ENCODE results near the gene FUT2.

DNA sequence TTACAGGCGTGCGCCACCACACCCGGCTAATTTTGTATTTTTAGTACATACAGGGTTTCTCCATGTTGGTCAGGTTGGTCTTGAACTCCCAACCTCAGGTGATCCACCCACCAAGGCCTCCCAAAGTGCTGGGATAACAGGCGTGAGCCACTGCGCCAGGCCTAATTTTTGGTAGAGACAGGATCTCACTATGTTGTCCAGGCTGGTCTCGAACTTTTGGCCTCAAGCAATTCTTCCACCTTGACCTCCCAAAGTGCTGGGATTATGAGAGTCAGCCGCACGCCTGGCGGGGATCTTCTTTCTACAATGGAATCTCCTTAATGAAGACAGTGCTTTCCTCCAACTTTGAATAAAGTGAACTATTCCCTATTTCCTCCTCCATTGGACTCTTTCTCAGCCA lies 38.9 kb downstream of the FUT2 start:
- TF ChIP-seq PATZ1 (CRISPR knock-in tag; IDR thresholded peaks at IDR 0.05; ENCODE audit: borderline replicate concordance) (no peak), TOX (CRISPR knock-in tag; IDR thresholded peaks at IDR 0.05; ENCODE audit: borderline replicate concordance) (no peak), ARNTL (CRISPR knock-in tag; IDR thresholded peaks at IDR 0.05; ENCODE audit: borderline replicate concordance, low read depth) (no peak), ZFP3 (CRISPR knock-in tag; IDR thresholded peaks at IDR 0.05) (no peak), ZFP30 (CRISPR knock-in tag; IDR thresholded peaks at IDR 0.05) (no peak)
- TF ChIP-seq, protein P1, sequence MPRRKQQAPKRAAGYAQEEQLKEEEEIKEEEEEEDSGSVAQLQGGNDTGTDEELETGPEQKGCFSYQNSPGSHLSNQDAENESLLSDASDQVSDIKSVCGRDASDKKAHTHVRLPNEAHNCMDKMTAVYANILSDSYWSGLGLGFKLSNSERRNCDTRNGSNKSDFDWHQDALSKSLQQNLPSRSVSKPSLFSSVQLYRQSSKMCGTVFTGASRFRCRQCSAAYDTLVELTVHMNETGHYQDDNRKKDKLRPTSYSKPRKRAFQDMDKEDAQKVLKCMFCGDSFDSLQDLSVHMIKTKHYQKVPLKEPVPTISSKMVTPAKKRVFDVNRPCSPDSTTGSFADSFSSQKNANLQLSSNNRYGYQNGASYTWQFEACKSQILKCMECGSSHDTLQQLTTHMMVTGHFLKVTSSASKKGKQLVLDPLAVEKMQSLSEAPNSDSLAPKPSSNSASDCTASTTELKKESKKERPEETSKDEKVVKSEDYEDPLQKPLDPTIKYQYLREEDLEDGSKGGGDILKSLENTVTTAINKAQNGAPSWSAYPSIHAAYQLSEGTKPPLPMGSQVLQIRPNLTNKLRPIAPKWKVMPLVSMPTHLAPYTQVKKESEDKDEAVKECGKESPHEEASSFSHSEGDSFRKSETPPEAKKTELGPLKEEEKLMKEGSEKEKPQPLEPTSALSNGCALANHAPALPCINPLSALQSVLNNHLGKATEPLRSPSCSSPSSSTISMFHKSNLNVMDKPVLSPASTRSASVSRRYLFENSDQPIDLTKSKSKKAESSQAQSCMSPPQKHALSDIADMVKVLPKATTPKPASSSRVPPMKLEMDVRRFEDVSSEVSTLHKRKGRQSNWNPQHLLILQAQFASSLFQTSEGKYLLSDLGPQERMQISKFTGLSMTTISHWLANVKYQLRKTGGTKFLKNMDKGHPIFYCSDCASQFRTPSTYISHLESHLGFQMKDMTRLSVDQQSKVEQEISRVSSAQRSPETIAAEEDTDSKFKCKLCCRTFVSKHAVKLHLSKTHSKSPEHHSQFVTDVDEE (CRISPR knock-in tag; IDR thresholded peaks at IDR 0.05) = no peak

Measured in SK-N-SH treated with all-trans-retinoic acid at 6 μM for 48 hours (cell line).